HCT116 (cell line): ENCODE measurements around the gene PTRHD1. TPM values are rescaled to one million over a fixed set of nuclear protein-coding genes. Genes with fewer than 3 reads are reported as not detected.

Source experiments
- ATAC-seq: fragments of 200-7000 bp; cut with Tn5 transposase; 2 replicates; pipeline ENCODE4 v1.9.1; 2020; ENCODE audit warnings: mild to moderate bottlenecking, moderate library complexity
- BruUV-seq: library from RNA; stranded (reverse); fragments of 400-500 nt; replicated peaks from 2 replicates; lab custom pipeline; 2021; lab: Mats Ljungman, UMichigan
- CTCF ChIA-PET: fragments of 300-600 bp; sonication (Branson Sonifier 250); formaldehyde crosslinking; loops from one replicate; lab custom pipeline; 2021; ENCODE audit warnings: antibody characterized with exemption; lab: Charles Lee
- POLR2A ChIA-PET: fragments of 300-600, 350-600 bp; sonication (Branson Sonifier 250); formaldehyde crosslinking; loops from one replicate; lab custom pipeline; 2021; ENCODE audit warnings: antibody characterized with exemption; lab: Charles Lee
- RAD21 ChIA-PET, 2 experiments: fragments of 300-600 bp; sonication (Branson Sonifier 250); formaldehyde crosslinking; loops; one replicate each; lab custom pipeline; 2023; ENCODE audit warnings: low total read pairs in 2 of 2; ENCODE audit not compliant: uncharacterized antibody in 2 of 2, unreplicated experiment in 2 of 2, low non-redundant PET in 1 of 2; lab: Charles Lee
- DNase-seq: peaks from one replicate; pipeline ENCODE4 v3.0.0-alpha.2; 2010; ENCODE audit warnings: low read depth, low spot score
- H2AFZ ChIP-seq: fragments of 200-600 bp; shearing (Covaris generic), sonication (generic); 2 replicates; pipeline ENCODE4 v1.6.1; 2017; ENCODE audit warnings: low read depth, mixed run types, mixed read lengths, antibody characterized with exemption, low read length; ENCODE audit not compliant: poor library complexity, severe bottlenecking
- H3K27ac ChIP-seq: 2 replicates; pipeline ENCODE4 v1.5.1; 2012; ENCODE audit warnings: low read depth, low read length
- H3K27me3 ChIP-seq: fragments of 200-600 bp; sonication (generic); 2 replicates; pipeline ENCODE4 v1.6.1; 2016; ENCODE audit warnings: mixed run types, low read length, mixed read lengths; ENCODE audit not compliant: insufficient read depth
- H3K36me3 ChIP-seq, 2 experiments: fragments of 200-500 bp in 1 of 2; fragments of 200-600 bp in 1 of 2; sonication (Bioruptor generic) in 1 of 2; sonication (generic) in 1 of 2; 2 replicates each; pipeline versions ENCODE4 v1.5.1 to v1.6.1; 2014 to 2016; ENCODE audit warnings: low read length in 2 of 2, inconsistent platforms in 1 of 2, mixed read lengths in 1 of 2, mixed run types in 1 of 2; ENCODE audit not compliant: insufficient read depth in 2 of 2, control insufficient read depth in 1 of 2
- H3K4me1 ChIP-seq, 2 experiments: fragments of 200-600 bp in 1 of 2; sonication (generic) in 1 of 2; 2 replicates each; pipeline versions ENCODE4 v1.5.1 to v1.6.1; 2012 to 2017; ENCODE audit warnings: low read length in 2 of 2, inconsistent platforms in 1 of 2, mild to moderate bottlenecking in 1 of 2, mixed read lengths in 1 of 2, mixed run types in 1 of 2, moderate library complexity in 1 of 2; ENCODE audit not compliant: insufficient read depth in 2 of 2, control insufficient read depth in 1 of 2
- H3K4me2 ChIP-seq: fragments of 200-600 bp; sonication (generic); 2 replicates; pipeline ENCODE4 v1.6.1; 2017; ENCODE audit warnings: mixed run types, low read length, mixed read lengths
- H3K4me3 ChIP-seq, 2 experiments: fragments of 200-600 bp in 1 of 2; sonication (generic) in 1 of 2; replicated peaks in 1 of 2; 2 replicates each; pipeline ENCODE4 v1.5.1; 2011 to 2016; ENCODE audit warnings: low read length in 2 of 2, control low read depth in 1 of 2, low read depth in 1 of 2, mild to moderate bottlenecking in 1 of 2, mixed read lengths in 1 of 2, mixed run types in 1 of 2
- H3K79me2 ChIP-seq: fragments of 200-600 bp; sonication (generic); 2 replicates; pipeline ENCODE4 v1.6.1; 2017; ENCODE audit warnings: mild to moderate bottlenecking, mixed run types, low read length, moderate library complexity, mixed read lengths; ENCODE audit not compliant: insufficient read depth
- H3K9ac ChIP-seq: fragments of 200-600 bp; sonication (generic); 2 replicates; pipeline ENCODE4 v1.6.1; 2016; ENCODE audit warnings: low read length, mixed read lengths
- H3K9me2 ChIP-seq: fragments of 200-600 bp; sonication (generic), shearing (Covaris generic); 2 replicates; pipeline ENCODE4 v1.6.1; 2017; ENCODE audit warnings: mixed run types, mild to moderate bottlenecking, moderate library complexity; ENCODE audit not compliant: insufficient read depth
- H3K9me3 ChIP-seq, 2 experiments: fragments of 200-500 bp in 1 of 2; fragments of 200-600 bp in 1 of 2; sonication (Bioruptor generic) in 1 of 2; sonication (generic) in 1 of 2; 2 replicates each; pipeline ENCODE4 v1.6.1; 2014 to 2017; ENCODE audit warnings: low read length in 2 of 2, mixed read lengths in 2 of 2, inconsistent platforms in 1 of 2, low read depth in 1 of 2, mild to moderate bottlenecking in 1 of 2, mixed run types in 1 of 2, moderate library complexity in 1 of 2; ENCODE audit not compliant: control insufficient read depth in 1 of 2, insufficient read depth in 1 of 2
- H4K20me1 ChIP-seq: fragments of 200-600 bp; sonication (generic), shearing (Covaris generic); 2 replicates; pipeline ENCODE4 v1.6.1; 2017; ENCODE audit warnings: mixed run types, mild to moderate bottlenecking, moderate library complexity; ENCODE audit not compliant: insufficient read depth
- ATF3 ChIP-seq: IDR thresholded peaks from 2 replicates; pipeline ENCODE4 v1.6.1; 2012
- CBX3 ChIP-seq: IDR thresholded peaks from 2 replicates; pipeline ENCODE4 v1.6.1; 2012; ENCODE audit warnings: low read depth
- CTCF ChIP-seq, 3 experiments: fragments of 200-600 bp in 1 of 3; sonication (generic) in 1 of 3; IDR thresholded peaks in 2 of 3; conservative IDR thresholded peaks in 1 of 3; 2 replicates each; pipeline ENCODE4 v1.5.1; 2012 to 2017; ENCODE audit warnings: low read depth in 2 of 3, low read length in 2 of 3, antibody characterized with exemption in 1 of 3, borderline replicate concordance in 1 of 3, control low read depth in 1 of 3, mild to moderate bottlenecking in 1 of 3, mixed read lengths in 1 of 3, mixed run types in 1 of 3, moderate library complexity in 1 of 3; ENCODE audit not compliant: insufficient read depth in 1 of 3
- EGR1 ChIP-seq: IDR thresholded peaks from 2 replicates; pipeline ENCODE4 v1.6.1; 2012; ENCODE audit warnings: low read depth
- ELF1 ChIP-seq: IDR thresholded peaks from 2 replicates; pipeline ENCODE4 v1.6.1; 2012; ENCODE audit warnings: low read depth, borderline replicate concordance
- EZH2phosphoT487 ChIP-seq: fragments of 200-600 bp; IDR thresholded peaks from 2 replicates; pipeline ENCODE4 v1.6.1; 2018; ENCODE audit warnings: antibody characterized with exemption, borderline replicate concordance
- FOSL1 ChIP-seq: IDR thresholded peaks from 2 replicates; pipeline ENCODE4 v1.6.1; 2012; ENCODE audit warnings: low read depth
- MAX ChIP-seq: IDR thresholded peaks from 2 replicates; pipeline ENCODE4 v1.6.1; 2012
- POLR2A ChIP-seq: IDR thresholded peaks from 2 replicates; pipeline ENCODE4 v1.7.0; 2011; ENCODE audit warnings: borderline replicate concordance; ENCODE audit not compliant: insufficient read depth, insufficient read length; ENCODE audit errors: extremely low read depth
- POLR2AphosphoS5 ChIP-seq: IDR thresholded peaks from 2 replicates; pipeline ENCODE4 v1.6.1; 2011; ENCODE audit warnings: mild to moderate bottlenecking, low read depth, low read length, moderate library complexity
- RAD21 ChIP-seq: IDR thresholded peaks from 2 replicates; pipeline ENCODE4 v1.6.1; 2012; ENCODE audit warnings: low read depth, mild to moderate bottlenecking
- REST ChIP-seq: IDR thresholded peaks from 2 replicates; pipeline ENCODE4 v1.6.1; 2012; ENCODE audit warnings: low read depth
- SIN3A ChIP-seq: IDR thresholded peaks from 2 replicates; pipeline ENCODE4 v1.6.1; 2012; ENCODE audit warnings: low read depth
- SP1 ChIP-seq: IDR thresholded peaks from 2 replicates; pipeline ENCODE4 v1.6.1; 2012; ENCODE audit warnings: low read depth
- SRF ChIP-seq: IDR thresholded peaks from 2 replicates; pipeline ENCODE4 v1.6.1; 2012; ENCODE audit warnings: low read depth
- TCF7L2 ChIP-seq: IDR thresholded peaks from 2 replicates; pipeline ENCODE4 v1.7.0; 2011; ENCODE audit warnings: borderline replicate concordance, inconsistent platforms; ENCODE audit not compliant: insufficient read depth, insufficient read length; ENCODE audit errors: extremely low read depth
- ZFX ChIP-seq: fragments of 450-650 bp; IDR thresholded peaks from 2 replicates; pipeline ENCODE4 v1.6.1; 2017
- ZNF274 ChIP-seq: fragments of 200-500 bp; sonication (Bioruptor generic); IDR thresholded peaks from 2 replicates; pipeline ENCODE4 v1.6.1; 2014; ENCODE audit warnings: mild to moderate bottlenecking, low read depth, low read length, inconsistent platforms
- intact Hi-C: fragments of 100-400 bp; cut with micrococcal nuclease; formaldehyde crosslinking; loops from 2 replicates; pipeline ENCODE4 v1.10.0; 2022
- total RNA-seq: library from RNA; stranded (reverse); gene quantifications from one replicate; pipeline ENCODE4 v1.2.1, GENCODE V29; 2021; ENCODE audit not compliant: unreplicated experiment

Gene PTRHD1
- total RNA-seq, 1 experiment from 2014 or later, result 24.3 TPM

GRCh38 chr2:24838541-24838940 lies 45.4 kb upstream of the PTRHD1 start:
- Histone ChIP-seq H3K9ac (no peak overlapping the region), H3K4me1 (peaks cover 0 to 17% of the 10 kb centered on the region in 2 experiments; a peak in 2 of 4 replicates), H3K9me3 (no peaks in the 10 kb centered on the region), H3K27me3 (no peaks in the 10 kb centered on the region), H3K9me2 (no peaks in the 10 kb centered on the region), H3K36me3 (peaks cover 0 to 19% of the 10 kb centered on the region in 2 experiments; a peak in 3 of 4 replicates), H2AFZ (no peak overlapping the region), H3K4me3 (no peak overlapping the region), H3K27ac (no peak overlapping the region), H4K20me1 (no peaks in the 10 kb centered on the region), H3K79me2 (no peaks in the 10 kb centered on the region), H3K4me2 (no peak overlapping the region)
- CTCF ChIA-PET, result interaction anchor here (0.7 kb wide), 1 partner anchor 11 kb away, joined by 3 read pairs; no protein-coding TSS in a partner anchor
- intact Hi-C loops, result no loop called here
- no peak for ATAC-seq
- POLR2A ChIA-PET, result no interaction called here
- no peak for DNase-seq
- TF ChIP-seq ELF1 (no peak), REST (no peak), POLR2AphosphoS5 (no peak), CTCF (IDR thresholded peaks at IDR 0.05 in 2 of 3, conservative IDR thresholded peaks at IDR 0.05 in 1 of 3; ENCODE audit: borderline replicate concordance in 1 of 3, insufficient read depth in 1 of 3, low read depth in 2 of 3, low read length in 2 of 3) (no peak), SRF (no peak), RAD21 (no peak), EGR1 (no peak), ZNF274 (no peak), ZFX (no peak), POLR2A (no peak), FOSL1 (no peak), SIN3A (no peak), EZH2phosphoT487 (no peak), ATF3 (no peak), TCF7L2 (no peak), SP1 (no peak), CBX3 (no peak), MAX (no peak)
- TF ChIP-seq, all 23 proteins: peak for 0
- no TSS peak for BruUV-seq
- RAD21 ChIA-PET, result no interaction called here
